HL-60 (cell line): ENCODE results near the gene NDUFA11.

Source experiments
- CTCF ChIP-seq: IDR thresholded peaks from one replicate; pipeline ENCODE4 v1.5.1; 2011; ENCODE audit warnings: low read length, control low read depth, inconsistent platforms; ENCODE audit not compliant: insufficient read depth
- GABPA ChIP-seq: IDR thresholded peaks from 2 replicates; pipeline ENCODE4 v1.6.1; 2012; ENCODE audit warnings: low read depth
- POLR2AphosphoS5 ChIP-seq: IDR thresholded peaks from 2 replicates; pipeline ENCODE4 v1.6.1; 2012; ENCODE audit warnings: low read depth
- REST ChIP-seq: IDR thresholded peaks from 2 replicates; pipeline ENCODE4 v1.6.1; 2012; ENCODE audit warnings: low read depth; ENCODE audit not compliant: insufficient replicate concordance
- SPI1 ChIP-seq: IDR thresholded peaks from 2 replicates; pipeline ENCODE4 v1.6.1; 2012; ENCODE audit warnings: low read depth, mild to moderate bottlenecking, borderline replicate concordance

- TF ChIP-seq CTCF (no peak), POLR2AphosphoS5 (no peak), GABPA (no peak), REST (no peak), SPI1 (no peak)
Observed at GRCh38 chr19:5934069-5934401, 30.4 kb upstream of the NDUFA11 start.
